Measurements from ENCODE around the gene TRIM2.

DNA sequence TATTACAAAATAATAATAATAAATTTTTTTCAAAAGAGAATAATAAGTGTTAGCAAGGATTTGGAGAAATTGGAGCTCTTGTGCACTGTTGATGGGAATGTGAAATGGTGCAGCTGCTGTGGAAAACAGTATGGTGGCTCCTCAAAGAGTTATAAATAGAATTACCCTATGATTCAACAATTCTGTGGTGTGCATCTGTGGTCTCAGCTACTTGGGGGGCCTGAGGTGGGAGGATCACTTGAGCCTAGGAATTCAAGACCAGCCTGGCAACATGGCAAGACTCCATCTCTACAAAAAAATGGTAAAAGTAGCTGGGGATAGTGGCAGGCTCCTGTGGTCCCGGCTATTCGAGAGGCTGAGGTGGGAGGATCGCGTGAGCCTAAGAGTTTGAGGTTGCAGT lies 159.8 kb downstream of the TRIM2 start:
- TF ChIP-seq, protein P1, sequence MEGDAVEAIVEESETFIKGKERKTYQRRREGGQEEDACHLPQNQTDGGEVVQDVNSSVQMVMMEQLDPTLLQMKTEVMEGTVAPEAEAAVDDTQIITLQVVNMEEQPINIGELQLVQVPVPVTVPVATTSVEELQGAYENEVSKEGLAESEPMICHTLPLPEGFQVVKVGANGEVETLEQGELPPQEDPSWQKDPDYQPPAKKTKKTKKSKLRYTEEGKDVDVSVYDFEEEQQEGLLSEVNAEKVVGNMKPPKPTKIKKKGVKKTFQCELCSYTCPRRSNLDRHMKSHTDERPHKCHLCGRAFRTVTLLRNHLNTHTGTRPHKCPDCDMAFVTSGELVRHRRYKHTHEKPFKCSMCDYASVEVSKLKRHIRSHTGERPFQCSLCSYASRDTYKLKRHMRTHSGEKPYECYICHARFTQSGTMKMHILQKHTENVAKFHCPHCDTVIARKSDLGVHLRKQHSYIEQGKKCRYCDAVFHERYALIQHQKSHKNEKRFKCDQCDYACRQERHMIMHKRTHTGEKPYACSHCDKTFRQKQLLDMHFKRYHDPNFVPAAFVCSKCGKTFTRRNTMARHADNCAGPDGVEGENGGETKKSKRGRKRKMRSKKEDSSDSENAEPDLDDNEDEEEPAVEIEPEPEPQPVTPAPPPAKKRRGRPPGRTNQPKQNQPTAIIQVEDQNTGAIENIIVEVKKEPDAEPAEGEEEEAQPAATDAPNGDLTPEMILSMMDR (IDR thresholded peaks at IDR 0.05) = no peak
- no peak for TF ChIP-seq POLR2A (IDR thresholded peaks at IDR 0.05)

Measured in adrenal gland (tissue), 5 donors.